ENCODE data around the gene ELF2.
"Not testable (repeated sequence)": the region's sequence is repeated elsewhere in the genome, so short reads cannot be mapped to it uniquely, and the experiment has no call there.

The ELF2 gene

DNA sequence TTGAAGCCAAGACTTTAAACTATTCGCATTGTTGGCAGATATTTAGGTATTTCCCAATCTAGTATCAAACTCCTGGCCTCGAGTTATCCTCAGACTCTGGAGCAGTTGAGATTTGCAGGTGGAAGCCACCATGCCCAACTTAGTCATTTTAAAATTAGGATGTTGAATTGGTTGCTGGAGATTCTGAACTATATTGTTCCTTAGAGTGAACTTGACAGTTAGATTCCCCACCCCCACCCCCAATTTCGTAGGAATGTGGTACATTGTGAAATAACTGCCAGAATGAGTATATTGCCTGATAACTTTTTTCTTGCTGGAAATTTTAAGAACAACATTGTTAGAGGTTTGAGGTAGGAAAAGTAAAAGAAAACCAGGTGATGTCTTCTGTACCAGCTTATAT lies 159.2 kb downstream of the ELF2 start:
- DNase-seq = peak in 1 of 2 experiments; percentile 21

DNA sequence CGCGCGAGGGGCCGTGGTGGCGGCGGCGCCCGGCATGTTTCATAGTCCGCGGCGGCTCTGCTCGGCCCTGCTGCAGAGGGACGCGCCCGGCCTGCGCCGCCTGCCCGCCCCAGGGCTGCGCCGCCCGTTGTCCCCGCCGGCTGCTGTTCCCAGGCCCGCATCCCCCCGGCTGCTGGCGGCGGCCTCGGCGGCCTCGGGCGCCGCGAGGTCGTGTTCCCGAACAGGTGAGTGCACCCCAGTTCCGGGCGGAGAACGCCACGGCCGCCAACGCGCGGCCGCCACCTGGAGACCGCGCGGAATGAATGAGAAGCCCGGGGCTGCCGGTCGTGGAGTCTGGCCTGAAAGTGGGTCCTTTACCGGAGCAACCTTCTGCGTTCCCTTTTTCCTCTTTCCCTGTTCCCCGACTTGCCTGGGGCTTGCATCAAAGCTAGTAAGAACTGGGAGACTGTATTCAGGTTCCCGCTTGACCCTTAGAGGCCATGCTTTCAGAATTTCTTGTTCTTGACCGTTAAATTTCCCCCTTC lies 161.0 kb downstream of the ELF2 start:
- peak; percentile 23 to 32 for DNase-seq

DNA sequence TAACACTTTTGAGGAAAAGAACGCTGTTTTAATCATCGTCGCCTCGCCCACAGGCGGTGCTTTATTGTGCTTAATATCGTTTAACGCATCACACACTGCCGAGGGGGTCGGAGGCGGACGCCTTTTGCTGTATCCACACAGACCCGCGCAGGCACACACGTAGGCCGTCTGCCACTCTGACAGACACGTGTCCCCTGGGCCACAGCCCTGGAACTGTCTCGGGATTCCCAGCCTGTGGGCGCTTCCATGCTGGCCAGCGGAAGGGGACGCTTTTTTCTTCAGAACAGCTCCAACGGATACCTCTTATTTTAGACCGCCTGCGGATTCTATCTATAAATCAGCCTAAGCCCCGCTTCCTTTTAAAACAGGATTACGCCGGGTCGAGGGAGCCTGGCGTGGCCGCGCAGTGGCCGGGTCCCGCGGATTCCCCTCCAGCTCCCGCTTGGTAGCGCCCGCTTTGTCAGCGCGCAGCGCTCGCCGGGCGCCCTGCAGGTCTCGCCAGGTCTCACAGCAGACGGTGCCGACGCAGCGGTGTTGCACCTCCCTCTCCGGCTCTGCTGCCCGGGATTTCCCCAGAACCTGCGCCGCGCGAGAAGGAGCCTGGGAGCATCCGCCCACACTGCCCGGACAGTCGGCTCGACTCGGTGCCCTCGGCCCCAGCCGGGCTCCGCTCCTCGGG lies 161.6 kb downstream of the ELF2 start, which contains the start of gene NOCT:
Gene NOCT, plus strand, starts transcription at position 513 of the 679 bp plus-strand sequence. CDS start 201 bp downstream, outside the sequence.
- DNase-seq = peak; percentile 85 to 89

DNA sequence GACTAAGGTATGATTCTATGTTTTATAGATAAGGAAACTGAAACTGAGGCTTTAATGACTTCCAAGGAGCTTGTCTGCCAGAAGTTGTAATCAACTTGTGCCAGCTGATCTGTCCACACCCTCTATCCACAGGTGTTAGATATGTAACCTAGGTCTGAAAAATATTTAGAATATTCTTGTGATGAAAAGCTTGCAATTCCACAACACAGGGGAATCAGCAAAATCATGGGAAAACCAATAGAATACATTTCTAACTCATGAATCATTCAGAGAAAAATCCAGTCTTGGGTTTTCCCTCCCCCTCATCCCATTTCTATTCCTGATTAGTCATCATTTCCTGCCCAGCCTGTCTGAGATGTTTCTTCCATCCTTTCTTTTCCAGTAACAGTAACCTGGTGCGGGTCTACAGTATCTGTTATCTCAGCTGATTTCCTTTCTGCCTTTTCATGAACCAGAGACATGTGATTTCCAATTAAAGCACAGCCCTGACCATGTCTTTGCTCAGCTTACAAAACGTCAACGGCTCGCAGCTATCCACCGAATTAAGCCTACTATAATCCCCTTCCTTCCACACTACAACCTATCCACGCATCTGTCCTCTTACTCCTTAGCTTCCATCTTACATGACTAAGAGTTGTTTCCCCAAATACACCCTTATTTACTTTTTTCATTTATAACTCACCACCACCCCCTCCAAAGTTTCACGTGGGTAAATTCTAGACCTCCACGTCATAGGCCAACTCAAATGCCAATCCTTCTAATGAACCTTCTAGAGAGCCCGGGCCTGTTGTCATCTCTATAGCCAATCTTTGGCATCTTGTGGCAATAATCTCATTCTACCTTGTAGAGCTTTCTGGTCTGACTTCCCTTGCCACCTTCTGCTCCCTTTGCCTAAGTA lies 162.4 kb downstream of the ELF2 start:
- DNase-seq = peak in 1 of 2 experiments; percentile 31

DNA sequence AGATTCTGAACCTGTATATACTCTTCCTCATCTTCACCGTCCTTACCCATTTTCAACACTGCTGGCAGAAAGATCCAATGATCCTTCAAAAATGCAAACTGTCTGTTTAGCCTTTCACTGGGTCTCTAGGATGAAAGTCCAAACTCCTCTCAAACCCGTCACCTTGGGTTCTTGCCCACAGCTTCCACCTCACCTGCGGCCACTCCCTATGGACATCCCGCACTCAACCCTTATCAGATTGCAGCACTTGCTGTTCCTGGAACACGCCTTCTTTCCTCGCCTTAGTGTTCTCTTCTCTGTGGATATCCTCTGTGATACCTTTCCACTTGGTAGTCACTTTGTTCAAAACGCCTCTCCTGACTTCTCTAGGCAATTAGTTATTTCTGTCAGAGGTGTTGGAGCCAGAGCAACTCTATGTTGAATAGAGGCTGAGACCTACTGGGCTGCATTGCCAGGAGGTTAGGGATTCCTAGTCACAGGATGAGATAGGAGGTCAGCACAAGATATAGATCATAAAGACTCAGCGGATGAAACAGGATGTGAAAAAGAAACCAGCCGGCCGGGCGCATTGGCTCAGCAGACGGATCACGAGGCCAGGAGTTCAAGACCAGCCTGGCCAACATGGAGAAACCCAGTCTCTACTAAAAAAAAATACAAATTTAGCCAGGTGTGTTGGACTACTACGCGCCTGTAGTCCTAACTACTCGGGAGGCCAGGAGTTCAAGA lies 165.6 kb downstream of the ELF2 start:
- DNase-seq = no peak

DNA sequence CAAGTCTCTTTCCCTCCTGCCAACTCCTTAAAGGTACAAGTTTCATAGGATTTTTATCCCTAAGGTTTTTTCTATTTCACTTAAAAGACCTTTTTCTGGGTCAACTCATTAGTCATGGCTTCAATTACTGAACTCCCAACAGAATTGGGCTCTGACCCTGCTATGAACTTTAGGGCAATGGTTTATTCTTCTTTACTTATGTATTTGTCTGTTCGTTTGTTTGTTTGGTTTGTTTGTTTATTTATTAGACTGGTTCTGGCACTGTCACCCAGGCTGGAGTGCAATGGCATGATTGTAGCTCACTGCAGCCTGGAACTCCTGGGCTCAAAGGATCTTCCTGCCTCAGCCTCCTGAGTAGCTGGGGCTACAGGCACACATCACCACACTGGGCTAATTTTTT lies 167.3 kb downstream of the ELF2 start:
- DNase-seq = no peak

DNA sequence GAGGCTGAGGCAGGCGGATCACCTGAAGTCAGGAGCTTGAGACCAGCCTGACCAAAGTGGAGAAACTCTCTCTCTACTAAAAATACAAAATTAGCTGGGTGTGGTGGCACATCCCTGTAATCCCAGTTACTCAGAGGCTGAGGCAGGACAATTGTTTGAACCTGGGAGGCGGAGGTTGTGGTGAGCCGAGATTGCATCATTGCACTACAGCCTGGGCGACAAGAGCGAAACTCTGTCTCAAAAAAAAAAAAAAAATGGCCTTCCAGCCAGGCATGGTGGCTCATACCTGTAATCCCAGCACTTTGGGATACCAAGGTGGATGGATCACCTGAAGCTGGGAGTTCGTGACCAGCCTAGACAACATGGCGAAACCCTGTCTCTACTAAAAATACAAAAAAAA lies 168.7 kb downstream of the ELF2 start:
- not testable (repeated sequence) for DNase-seq

DNA sequence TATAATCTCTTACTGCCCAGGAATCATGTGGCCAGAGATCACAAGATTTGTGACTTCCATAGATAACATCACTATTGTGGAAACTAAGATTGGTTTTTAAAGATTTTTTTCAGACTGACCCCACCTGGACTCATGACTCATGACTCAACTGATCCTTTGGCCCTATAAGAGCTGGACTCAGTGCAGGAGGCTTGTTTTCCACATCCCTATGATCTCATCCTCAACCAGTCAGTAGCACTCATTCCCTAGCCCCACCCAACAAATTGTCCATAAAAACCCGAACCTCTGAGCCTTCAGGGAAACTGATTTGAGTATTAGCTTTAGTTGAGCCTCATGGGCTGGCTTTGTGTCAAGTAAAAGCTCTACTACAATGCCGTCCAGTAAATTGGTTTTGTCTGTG lies 169.4 kb downstream of the ELF2 start:
- DNase-seq = no peak

Measured in Kasumi-1 (cell line).